NCI-H526 treated with DMSO at 0.1 percent for 48 hours (cell line): ENCODE data around the gene TRAPPC2.
A peak's percentile ranks its signal among the peaks of the same experiment; 100 is the strongest.
"Not testable (repeated sequence)": the region's sequence is repeated elsewhere in the genome, so short reads cannot be mapped to it uniquely, and the experiment has no call there.

Source experiments
- DNase-seq: peaks from one replicate; lab custom pipeline; 2025; lab: John Stamatoyannopoulos, UW

Gene TRAPPC2

GRCh38 chrX:13747836-13748235, 13.4 kb upstream of the TRAPPC2 start:
- DNase-seq, result peak; percentile 43

- no peak for DNase-seq
Measured at GRCh38 chrX:13742397-13743176, 8.2 kb upstream of the TRAPPC2 start.

- DNase-seq, result no peak
Measured at GRCh38 chrX:13741695-13742094, 7.3 kb upstream of the TRAPPC2 start.

- no peak for DNase-seq
Measured at GRCh38 chrX:13733506-13733905, 914 bp downstream of the TRAPPC2 start.

- no peak for DNase-seq
Measured at GRCh38 chrX:13732246-13733067, 2.0 kb downstream of the TRAPPC2 start.

DNA sequence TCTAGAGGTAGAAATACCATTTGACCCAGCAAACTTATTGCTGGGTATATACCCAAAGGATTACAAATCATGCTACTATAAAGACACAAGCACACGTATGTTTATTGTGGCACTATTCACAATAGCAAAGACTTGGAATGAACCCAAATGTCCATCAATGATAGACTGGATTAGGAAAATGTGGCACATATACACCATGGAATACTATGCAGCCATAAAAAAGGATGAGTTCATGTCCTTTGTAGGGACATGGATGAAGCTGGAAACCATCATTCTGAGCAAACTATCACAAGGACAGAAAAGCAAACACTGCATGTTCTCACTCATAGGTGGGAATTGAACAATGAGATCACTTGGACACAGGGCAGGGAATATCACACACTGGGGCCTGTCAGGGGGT, 3.9 kb downstream of the TRAPPC2 start:
- not testable (repeated sequence) for DNase-seq

DNA sequence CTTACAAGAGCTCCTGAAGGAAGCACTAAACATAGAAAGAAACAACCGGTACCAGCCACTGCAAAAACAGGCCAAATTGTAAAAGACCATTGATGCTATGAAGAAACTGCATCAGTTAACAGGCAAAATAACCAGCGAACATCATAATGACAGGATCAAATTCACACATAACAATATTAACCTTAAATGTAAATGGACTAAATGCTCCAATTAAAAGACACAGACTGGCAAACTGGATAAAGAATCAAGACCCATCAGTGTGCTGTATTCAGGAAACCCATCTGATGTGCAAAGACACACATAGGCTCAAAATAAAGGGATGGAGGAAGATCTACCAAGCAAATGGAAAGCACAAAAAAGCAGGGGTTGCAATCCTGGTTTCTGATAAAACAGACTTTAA, 7.8 kb downstream of the TRAPPC2 start:
- DNase-seq, result not testable (repeated sequence)

- not testable (repeated sequence) for DNase-seq
Measured at GRCh38 chrX:13724878-13725277, 9.5 kb downstream of the TRAPPC2 start.

DNA sequence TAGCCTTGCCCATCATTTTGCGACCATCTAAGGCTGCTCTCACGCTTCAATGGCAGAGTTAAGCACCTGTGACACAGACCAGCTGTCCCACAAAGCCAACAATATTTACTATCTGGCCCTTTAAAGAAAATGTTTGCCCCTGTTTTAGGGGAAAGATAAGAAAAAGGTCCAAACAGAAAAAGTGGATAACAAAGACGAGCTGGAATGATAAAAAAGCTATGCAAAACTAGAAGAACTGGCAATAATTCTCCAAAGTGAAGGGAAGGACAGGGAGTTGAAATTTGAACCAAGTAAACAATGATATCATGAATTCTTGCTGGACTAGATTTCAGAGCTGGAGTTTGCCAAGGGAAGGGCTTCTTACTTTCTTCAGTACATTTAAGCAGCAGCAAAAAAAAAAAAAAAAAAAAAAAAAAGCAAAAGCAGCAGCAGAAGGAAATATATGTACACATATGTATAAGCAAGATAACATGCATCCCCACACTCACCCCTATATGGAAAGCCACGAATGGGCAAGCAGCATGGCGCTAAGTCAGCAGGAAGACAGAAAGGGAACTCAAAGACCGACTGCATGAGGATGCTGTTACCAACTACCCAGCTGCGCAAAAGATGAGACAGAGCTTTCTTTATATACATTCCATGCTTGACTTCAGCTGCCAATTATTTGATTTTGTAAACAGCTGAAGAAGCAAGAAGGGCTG, 12.5 kb downstream of the TRAPPC2 start:
- peak; percentile 17 for DNase-seq

DNA sequence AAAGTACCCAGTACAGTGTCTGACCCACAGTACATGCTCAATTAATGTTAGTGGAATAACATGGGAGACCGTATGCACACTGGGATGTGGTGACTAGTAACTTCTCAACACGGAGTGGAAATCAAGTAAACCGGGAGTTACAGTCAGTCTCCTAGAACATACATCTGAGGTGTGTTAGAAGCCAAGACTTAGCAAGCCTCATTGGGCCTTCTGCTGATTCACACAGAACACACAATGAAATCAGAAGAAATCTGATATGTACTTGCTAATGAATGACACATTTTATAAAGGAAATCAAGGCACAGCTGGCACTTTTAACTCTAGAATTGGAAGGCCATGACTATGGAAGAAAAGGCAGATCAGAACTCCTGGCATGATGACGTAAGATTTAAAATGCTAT, 13.0 kb downstream of the TRAPPC2 start:
- no peak for DNase-seq

- no peak for DNase-seq
Measured at GRCh38 chrX:13719192-13719856, 15.1 kb downstream of the TRAPPC2 start.

GRCh38 chrX:13717700-13718472, 16.5 kb downstream of the TRAPPC2 start:
- DNase-seq, result no peak

- DNase-seq, result no peak
Measured at GRCh38 chrX:13716905-13717304, 17.5 kb downstream of the TRAPPC2 start.

GRCh38 chrX:13716455-13716854, 18.0 kb downstream of the TRAPPC2 start:
- no peak for DNase-seq

DNA sequence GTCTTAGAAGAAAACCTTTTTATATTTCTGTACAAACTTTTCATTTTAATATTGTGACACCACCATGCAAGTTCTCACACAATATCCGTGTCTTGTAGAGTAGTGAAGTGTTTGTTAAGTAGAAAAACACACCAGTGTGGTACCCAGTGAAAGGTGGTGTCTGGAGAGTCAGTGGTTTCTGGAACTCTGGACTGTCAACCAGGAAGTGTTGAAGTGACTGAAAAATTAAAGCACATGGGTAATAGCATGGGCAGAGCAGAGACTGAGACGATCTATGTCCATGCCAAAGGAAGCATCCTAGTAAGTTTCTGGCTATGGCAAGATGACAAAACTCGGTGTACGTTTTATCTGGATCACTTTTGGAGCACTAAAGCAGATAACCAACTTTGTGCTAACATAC, 23.3 kb downstream of the TRAPPC2 start:
- no peak for DNase-seq

- DNase-seq, result no peak
Measured at GRCh38 chrX:13703589-13703988, 30.8 kb downstream of the TRAPPC2 start.

DNA sequence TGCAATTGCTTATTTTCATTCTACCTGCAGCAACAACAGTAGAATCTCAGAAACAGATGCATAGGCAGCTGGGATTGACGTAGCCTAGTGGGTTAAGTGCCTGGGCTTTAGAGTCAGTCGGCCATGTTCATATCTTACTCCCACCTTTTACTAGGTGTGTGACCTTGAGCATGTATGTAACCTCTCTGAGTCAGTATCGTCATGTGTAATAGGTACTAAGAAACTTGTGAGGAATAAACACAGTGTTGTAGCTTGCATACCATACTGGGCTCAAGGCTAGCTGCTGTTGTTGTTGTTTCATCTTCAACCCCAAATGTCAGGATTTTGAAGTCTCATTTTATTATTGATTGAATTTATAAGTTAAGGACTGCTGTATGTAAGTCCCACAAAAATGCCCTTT, 31.3 kb downstream of the TRAPPC2 start:
- no peak for DNase-seq

DNA sequence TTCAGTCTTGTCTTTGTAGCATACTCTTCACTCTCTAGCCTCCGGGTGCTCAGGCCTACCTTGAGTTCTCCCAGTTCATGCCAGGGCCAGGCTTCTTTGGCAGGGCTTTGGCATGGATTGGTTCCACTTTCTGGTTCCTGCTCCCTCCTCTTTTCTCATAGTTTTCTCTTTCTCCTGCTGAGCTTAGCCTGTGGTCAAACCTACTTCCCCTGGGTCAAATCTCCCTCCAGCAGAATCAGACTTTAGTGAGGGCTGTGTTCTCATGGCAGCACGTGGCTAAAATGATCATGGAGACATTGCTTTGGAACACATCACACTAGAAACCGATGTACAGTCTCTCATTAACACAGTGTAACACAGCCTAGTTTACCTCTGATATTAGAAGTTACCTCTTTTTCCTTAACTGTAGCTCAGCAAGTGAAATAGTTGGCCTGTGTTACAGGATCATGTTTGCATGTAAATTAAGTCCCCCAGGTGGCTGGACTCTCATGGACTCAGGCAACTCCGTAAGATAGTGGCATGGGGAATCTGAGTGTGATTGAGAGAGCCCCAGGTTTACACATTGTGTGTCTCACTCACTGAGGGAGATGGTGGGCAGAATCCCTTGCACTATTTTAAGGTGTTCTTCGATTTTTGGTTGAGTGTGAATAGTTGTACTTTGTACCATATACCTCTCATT, 32.2 kb downstream of the TRAPPC2 start:
- DNase-seq, result no peak

- no peak for DNase-seq
Measured at GRCh38 chrX:13700380-13700779, 34.0 kb downstream of the TRAPPC2 start.

DNA sequence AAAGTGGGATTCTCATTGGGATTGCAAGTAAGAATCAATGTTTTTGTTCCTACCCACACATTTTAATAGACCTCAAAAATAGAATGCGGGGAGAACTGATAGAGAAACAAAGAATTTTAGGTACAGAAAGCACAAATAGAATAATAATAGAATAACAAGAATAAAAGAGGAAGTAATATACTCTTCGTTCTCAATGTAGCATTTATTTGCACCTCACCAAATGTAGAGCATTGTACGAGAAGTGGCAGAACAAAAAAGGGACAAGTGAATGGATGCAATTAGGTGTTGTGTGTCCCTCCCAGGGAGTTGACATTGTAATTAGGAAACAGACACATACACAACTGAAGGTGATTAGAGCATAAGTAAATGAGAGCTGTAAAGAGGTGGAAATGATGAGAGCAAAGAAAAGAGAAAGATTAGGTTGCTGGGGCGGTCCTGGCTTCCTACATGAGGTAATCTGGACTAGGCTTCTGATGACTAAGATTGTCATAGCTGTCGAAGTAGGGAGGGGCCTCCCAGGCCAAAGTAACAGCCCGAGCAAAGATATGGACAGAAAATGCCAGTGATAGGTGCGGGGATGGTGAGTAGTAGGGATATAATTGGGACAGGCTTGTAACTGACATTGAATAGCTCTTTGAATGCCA, 35.1 kb downstream of the TRAPPC2 start:
- DNase-seq, result no peak
